Measurements from ENCODE around the gene NUDT14.

GRCh38 chr14:105213361-105213760 is 32.2 kb upstream of the NUDT14 start:
- TF ChIP-seq POLR2AphosphoS5 (IDR thresholded peaks at IDR 0.05; ENCODE audit: borderline replicate concordance, low read depth, low read length) (no peak), FOXP2 (optimal IDR thresholded peaks at IDR 0.05; ENCODE audit: control extremely low read depth, extremely low read length, insufficient read depth) (no peak), EZH2 (IDR thresholded peaks at IDR 0.05) (no peak)
